Epithelial cell of proximal tubule (primary cell): Measurements from ENCODE around the gene PTAFR. TPM values are rescaled to one million over a fixed set of nuclear protein-coding genes. Genes with fewer than 3 reads are reported as not detected.

Experiments
- DNase-seq: peaks from one replicate; pipeline ENCODE4 v3.0.0-alpha.2; 2011; ENCODE audit warnings: low read depth
- H3K4me3 ChIP-seq: 2 replicates; pipeline ENCODE4 v1.5.1; 2011; ENCODE audit warnings: low read depth, mild to moderate bottlenecking, low read length
- CTCF ChIP-seq: conservative IDR thresholded peaks from 2 replicates; pipeline ENCODE4 v1.5.1; 2012; ENCODE audit warnings: low read depth, mild to moderate bottlenecking, low read length
- total RNA-seq: library from RNA; depleted of rRNA; stranded (reverse); fragments of >200 nt; gene quantifications from 2 replicates; pipeline ENCODE4 v1.2.3, GENCODE V29; 2015

Gene PTAFR
- total RNA-seq, 1 donor from 2014 or later: 4.9 TPM

GRCh38 chr1:28127617-28128257 lies 48.8 kb downstream of the PTAFR start:
- DNase-seq: no peak
- no peak for TF ChIP-seq CTCF

GRCh38 chr1:28126783-28127490 lies 49.6 kb downstream of the PTAFR start:
- no peak for DNase-seq
- H3K4me3 ChIP-seq: no peak overlapping the region
- no peak for TF ChIP-seq CTCF

More at GRCh38 chr1:28127617-28128257, 48.8 kb downstream of the PTAFR start:
- H3K4me3 ChIP-seq: no peak overlapping the region

- H3K4me3 ChIP-seq: no peak overlapping the region
- no peak for TF ChIP-seq CTCF
- no peak for DNase-seq
Measured at GRCh38 chr1:28126212-28126611, 50.3 kb downstream of the PTAFR start.

GRCh38 chr1:28123461-28123961 lies 53.0 kb downstream of the PTAFR start:
- H3K4me3 ChIP-seq: no peak overlapping the region
- no peak for TF ChIP-seq CTCF
- DNase-seq: peak; percentile 70

- no peak for TF ChIP-seq CTCF
- no peak overlapping the region for H3K4me3 ChIP-seq
- no peak for DNase-seq
Measured at GRCh38 chr1:28122183-28122582, 54.3 kb downstream of the PTAFR start.

GRCh38 chr1:28119556-28119955 lies 56.9 kb downstream of the PTAFR start:
- no peak overlapping the region for H3K4me3 ChIP-seq
- TF ChIP-seq CTCF: no peak
- DNase-seq: no peak
